HCT116 (cell line): ENCODE measurements around the gene CCDC116. TPM values are rescaled to one million over a fixed set of nuclear protein-coding genes. Genes with fewer than 3 reads are reported as not detected.
"Not testable (repeated sequence)": the region's sequence is repeated elsewhere in the genome, so short reads cannot be mapped to it uniquely, and the experiment has no call there.

Source experiments
- ATAC-seq: fragments of 200-7000 bp; cut with Tn5 transposase; 2 replicates; pipeline ENCODE4 v1.9.1; 2020; ENCODE audit warnings: mild to moderate bottlenecking, moderate library complexity
- BruUV-seq: library from RNA; stranded (reverse); fragments of 400-500 nt; replicated peaks from 2 replicates; lab custom pipeline; 2021; lab: Mats Ljungman, UMichigan
- CTCF ChIA-PET: fragments of 300-600 bp; sonication (Branson Sonifier 250); formaldehyde crosslinking; loops from one replicate; lab custom pipeline; 2021; ENCODE audit warnings: antibody characterized with exemption; lab: Charles Lee
- POLR2A ChIA-PET: fragments of 300-600, 350-600 bp; sonication (Branson Sonifier 250); formaldehyde crosslinking; loops from one replicate; lab custom pipeline; 2021; ENCODE audit warnings: antibody characterized with exemption; lab: Charles Lee
- RAD21 ChIA-PET, 2 experiments: fragments of 300-600 bp; sonication (Branson Sonifier 250); formaldehyde crosslinking; loops; one replicate each; lab custom pipeline; 2023; ENCODE audit warnings: low total read pairs in 2 of 2; ENCODE audit not compliant: uncharacterized antibody in 2 of 2, unreplicated experiment in 2 of 2, low non-redundant PET in 1 of 2; lab: Charles Lee
- DNase-seq: peaks from one replicate; pipeline ENCODE4 v3.0.0-alpha.2; 2010; ENCODE audit warnings: low read depth, low spot score
- H2AFZ ChIP-seq: fragments of 200-600 bp; shearing (Covaris generic), sonication (generic); 2 replicates; pipeline ENCODE4 v1.6.1; 2017; ENCODE audit warnings: low read depth, mixed run types, mixed read lengths, antibody characterized with exemption, low read length; ENCODE audit not compliant: poor library complexity, severe bottlenecking
- H3K27ac ChIP-seq: 2 replicates; pipeline ENCODE4 v1.5.1; 2012; ENCODE audit warnings: low read depth, low read length
- H3K27me3 ChIP-seq: fragments of 200-600 bp; sonication (generic); 2 replicates; pipeline ENCODE4 v1.6.1; 2016; ENCODE audit warnings: mixed run types, low read length, mixed read lengths; ENCODE audit not compliant: insufficient read depth
- H3K36me3 ChIP-seq, 2 experiments: fragments of 200-500 bp in 1 of 2; fragments of 200-600 bp in 1 of 2; sonication (Bioruptor generic) in 1 of 2; sonication (generic) in 1 of 2; 2 replicates each; pipeline versions ENCODE4 v1.5.1 to v1.6.1; 2014 to 2016; ENCODE audit warnings: low read length in 2 of 2, inconsistent platforms in 1 of 2, mixed read lengths in 1 of 2, mixed run types in 1 of 2; ENCODE audit not compliant: insufficient read depth in 2 of 2, control insufficient read depth in 1 of 2
- H3K4me1 ChIP-seq, 2 experiments: fragments of 200-600 bp in 1 of 2; sonication (generic) in 1 of 2; 2 replicates each; pipeline versions ENCODE4 v1.5.1 to v1.6.1; 2012 to 2017; ENCODE audit warnings: low read length in 2 of 2, inconsistent platforms in 1 of 2, mild to moderate bottlenecking in 1 of 2, mixed read lengths in 1 of 2, mixed run types in 1 of 2, moderate library complexity in 1 of 2; ENCODE audit not compliant: insufficient read depth in 2 of 2, control insufficient read depth in 1 of 2
- H3K4me2 ChIP-seq: fragments of 200-600 bp; sonication (generic); 2 replicates; pipeline ENCODE4 v1.6.1; 2017; ENCODE audit warnings: mixed run types, low read length, mixed read lengths
- H3K4me3 ChIP-seq, 2 experiments: fragments of 200-600 bp in 1 of 2; sonication (generic) in 1 of 2; replicated peaks in 1 of 2; 2 replicates each; pipeline ENCODE4 v1.5.1; 2011 to 2016; ENCODE audit warnings: low read length in 2 of 2, control low read depth in 1 of 2, low read depth in 1 of 2, mild to moderate bottlenecking in 1 of 2, mixed read lengths in 1 of 2, mixed run types in 1 of 2
- H3K79me2 ChIP-seq: fragments of 200-600 bp; sonication (generic); 2 replicates; pipeline ENCODE4 v1.6.1; 2017; ENCODE audit warnings: mild to moderate bottlenecking, mixed run types, low read length, moderate library complexity, mixed read lengths; ENCODE audit not compliant: insufficient read depth
- H3K9ac ChIP-seq: fragments of 200-600 bp; sonication (generic); 2 replicates; pipeline ENCODE4 v1.6.1; 2016; ENCODE audit warnings: low read length, mixed read lengths
- H3K9me2 ChIP-seq: fragments of 200-600 bp; sonication (generic), shearing (Covaris generic); 2 replicates; pipeline ENCODE4 v1.6.1; 2017; ENCODE audit warnings: mixed run types, mild to moderate bottlenecking, moderate library complexity; ENCODE audit not compliant: insufficient read depth
- H3K9me3 ChIP-seq, 2 experiments: fragments of 200-500 bp in 1 of 2; fragments of 200-600 bp in 1 of 2; sonication (Bioruptor generic) in 1 of 2; sonication (generic) in 1 of 2; 2 replicates each; pipeline ENCODE4 v1.6.1; 2014 to 2017; ENCODE audit warnings: low read length in 2 of 2, mixed read lengths in 2 of 2, inconsistent platforms in 1 of 2, low read depth in 1 of 2, mild to moderate bottlenecking in 1 of 2, mixed run types in 1 of 2, moderate library complexity in 1 of 2; ENCODE audit not compliant: control insufficient read depth in 1 of 2, insufficient read depth in 1 of 2
- H4K20me1 ChIP-seq: fragments of 200-600 bp; sonication (generic), shearing (Covaris generic); 2 replicates; pipeline ENCODE4 v1.6.1; 2017; ENCODE audit warnings: mixed run types, mild to moderate bottlenecking, moderate library complexity; ENCODE audit not compliant: insufficient read depth
- ATF3 ChIP-seq: IDR thresholded peaks from 2 replicates; pipeline ENCODE4 v1.6.1; 2012
- CBX3 ChIP-seq: IDR thresholded peaks from 2 replicates; pipeline ENCODE4 v1.6.1; 2012; ENCODE audit warnings: low read depth
- ELF1 ChIP-seq: IDR thresholded peaks from 2 replicates; pipeline ENCODE4 v1.6.1; 2012; ENCODE audit warnings: low read depth, borderline replicate concordance
- EZH2 ChIP-seq: fragments of 200-600 bp; sonication (generic); IDR thresholded peaks from 2 replicates; pipeline ENCODE4 v1.6.1; 2017; ENCODE audit warnings: antibody characterized with exemption, mixed run types
- EZH2phosphoT487 ChIP-seq: fragments of 200-600 bp; IDR thresholded peaks from 2 replicates; pipeline ENCODE4 v1.6.1; 2018; ENCODE audit warnings: antibody characterized with exemption, borderline replicate concordance
- JUND ChIP-seq: IDR thresholded peaks from 2 replicates; pipeline ENCODE4 v1.6.1; 2012
- MAX ChIP-seq: IDR thresholded peaks from 2 replicates; pipeline ENCODE4 v1.6.1; 2012
- POLR2AphosphoS5 ChIP-seq: IDR thresholded peaks from 2 replicates; pipeline ENCODE4 v1.6.1; 2011; ENCODE audit warnings: mild to moderate bottlenecking, low read depth, low read length, moderate library complexity
- RAD21 ChIP-seq: IDR thresholded peaks from 2 replicates; pipeline ENCODE4 v1.6.1; 2012; ENCODE audit warnings: low read depth, mild to moderate bottlenecking
- REST ChIP-seq: IDR thresholded peaks from 2 replicates; pipeline ENCODE4 v1.6.1; 2012; ENCODE audit warnings: low read depth
- SIN3A ChIP-seq: IDR thresholded peaks from 2 replicates; pipeline ENCODE4 v1.6.1; 2012; ENCODE audit warnings: low read depth
- TCF7L2 ChIP-seq: IDR thresholded peaks from 2 replicates; pipeline ENCODE4 v1.7.0; 2011; ENCODE audit warnings: borderline replicate concordance, inconsistent platforms; ENCODE audit not compliant: insufficient read depth, insufficient read length; ENCODE audit errors: extremely low read depth
- YY1 ChIP-seq: IDR thresholded peaks from 2 replicates; pipeline ENCODE4 v1.6.1; 2011; ENCODE audit warnings: low read length, low read depth, moderate library complexity, mild to moderate bottlenecking; ENCODE audit not compliant: insufficient replicate concordance; ENCODE audit errors: extremely low read depth
- ZBTB33 ChIP-seq: IDR thresholded peaks from 2 replicates; pipeline ENCODE4 v1.6.1; 2011; ENCODE audit warnings: mild to moderate bottlenecking, low read length, moderate library complexity; ENCODE audit not compliant: insufficient replicate concordance; ENCODE audit errors: extremely low read depth
- ZFX ChIP-seq: fragments of 450-650 bp; IDR thresholded peaks from 2 replicates; pipeline ENCODE4 v1.6.1; 2017
- ZNF274 ChIP-seq: fragments of 200-500 bp; sonication (Bioruptor generic); IDR thresholded peaks from 2 replicates; pipeline ENCODE4 v1.6.1; 2014; ENCODE audit warnings: mild to moderate bottlenecking, low read depth, low read length, inconsistent platforms
- intact Hi-C: fragments of 100-400 bp; cut with micrococcal nuclease; formaldehyde crosslinking; loops from 2 replicates; pipeline ENCODE4 v1.10.0; 2022
- total RNA-seq: library from RNA; stranded (reverse); gene quantifications from one replicate; pipeline ENCODE4 v1.2.1, GENCODE V29; 2021; ENCODE audit not compliant: unreplicated experiment

Gene CCDC116
- total RNA-seq, 1 experiment from 2014 or later: 0.66 TPM

- intact Hi-C loops: no loop called here
- H3K4me3 ChIP-seq: no peak overlapping the region
- TF ChIP-seq JUND: no peak
- TF ChIP-seq ZFX: no peak
- TF ChIP-seq YY1: no peak
- no peak for TF ChIP-seq ATF3
- no peak for TF ChIP-seq MAX
- no peak for TF ChIP-seq ZBTB33
- no peak for TF ChIP-seq TCF7L2
- TF ChIP-seq POLR2AphosphoS5: no peak
- no peak for TF ChIP-seq SIN3A
- no peak for TF ChIP-seq ZNF274
- TF ChIP-seq RAD21: no peak
- TF ChIP-seq EZH2: no peak
- no peak for TF ChIP-seq EZH2phosphoT487
- no peak for TF ChIP-seq CBX3
- TF ChIP-seq ELF1: no peak
- no peak for TF ChIP-seq REST
- ChIA-PET RAD21 (no interaction called here), CTCF (interaction anchor here (0.9 to 1.7 kb wide), 3 partner anchors 10 to 31 kb away, joined by 3 to 4 read pairs (median 3); no protein-coding TSS in a partner anchor), POLR2A (no interaction called here)
- peaks cover 93% of the 10 kb centered on the region for H3K79me2 ChIP-seq
- no TSS peak for BruUV-seq
- ATAC-seq (no peak), DNase-seq (no peak)
- H3K36me3 ChIP-seq: peaks cover 8 to 30% of the 10 kb centered on the region in 2 experiments
- H2AFZ ChIP-seq: no peak overlapping the region
- H3K9ac ChIP-seq: no peak overlapping the region
- no peaks in the 10 kb centered on the region for H3K27me3 ChIP-seq
- H3K9me3 ChIP-seq: no peaks in the 10 kb centered on the region
- no peak overlapping the region for H3K27ac ChIP-seq
- no peaks in the 10 kb centered on the region for H3K9me2 ChIP-seq
- H3K4me2 ChIP-seq: no peak overlapping the region
- H3K4me1 ChIP-seq: no peaks in the 10 kb centered on the region
- H4K20me1 ChIP-seq: peaks cover 14% of the 10 kb centered on the region; the same call in 1 of the 2 replicates
Observed at GRCh38 chr22:21615731-21616130, 16.8 kb upstream of the CCDC116 start.

- H3K27ac ChIP-seq, H3K9ac ChIP-seq, H3K9me2 ChIP-seq, ATAC-seq, H2AFZ ChIP-seq, DNase-seq, POLR2A ChIA-PET, H3K27me3 ChIP-seq, H3K4me2 ChIP-seq, H3K4me1 ChIP-seq, RAD21 ChIA-PET, intact Hi-C loops, BruUV-seq, H3K4me3 ChIP-seq, H3K9me3 ChIP-seq, CTCF ChIA-PET: not testable (repeated sequence)
- Histone ChIP-seq H4K20me1 (peaks cover 14% of the 10 kb centered on the region; the same call in 1 of the 2 replicates), H3K36me3 (peaks cover 7 to 20% of the 10 kb centered on the region in 2 experiments; a peak in 2 of 4 replicates), H3K79me2 (peaks cover 90% of the 10 kb centered on the region)
Observed at GRCh38 chr22:21617337-21617736, 15.2 kb upstream of the CCDC116 start.
